Effector CD4-positive, alpha-beta T cell (primary cell): ENCODE data around the gene GAS2.

ENCODE experiments used
- DNase-seq: peaks from one replicate; pipeline ENCODE4 v3.0.0-alpha.2; 2020

The GAS2 gene

DNA sequence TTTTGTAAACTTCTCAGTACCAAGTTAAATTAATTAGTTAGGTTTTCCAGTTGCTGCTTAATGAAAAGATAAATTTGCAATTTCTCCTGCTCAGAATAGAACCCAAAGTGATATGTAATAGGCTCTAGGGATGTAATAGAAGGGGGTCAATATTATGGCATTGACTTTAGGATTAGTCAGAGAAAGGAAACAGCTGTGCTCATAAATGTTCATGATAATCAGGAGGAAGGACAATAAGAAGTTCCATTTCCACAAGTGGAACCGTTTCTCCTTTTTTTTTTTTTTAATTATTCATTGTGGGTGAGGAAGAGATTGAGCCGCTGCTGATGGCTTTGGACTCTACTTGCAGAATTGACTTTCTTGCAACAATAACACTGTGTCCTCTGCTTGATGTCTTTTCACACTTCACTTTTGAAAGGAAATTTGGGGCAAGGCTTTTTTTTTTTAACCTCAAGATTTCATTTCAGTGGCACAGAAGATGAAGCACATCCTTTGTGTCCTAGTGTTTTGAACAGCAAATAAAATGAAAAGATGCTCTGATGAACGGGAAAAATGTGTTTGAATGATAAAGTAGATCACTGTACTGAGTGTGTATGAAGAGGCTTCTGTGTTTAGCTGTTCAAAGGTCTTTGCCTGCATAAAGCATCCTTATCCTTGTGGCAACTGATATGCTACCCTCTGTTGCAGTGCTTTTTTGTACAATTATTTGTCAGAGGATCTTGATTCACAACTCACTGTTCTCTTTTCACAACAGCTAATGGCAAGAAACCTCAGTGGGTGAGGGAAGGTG, 62.4 kb downstream of the GAS2 start:
- DNase-seq = no peak

DNA sequence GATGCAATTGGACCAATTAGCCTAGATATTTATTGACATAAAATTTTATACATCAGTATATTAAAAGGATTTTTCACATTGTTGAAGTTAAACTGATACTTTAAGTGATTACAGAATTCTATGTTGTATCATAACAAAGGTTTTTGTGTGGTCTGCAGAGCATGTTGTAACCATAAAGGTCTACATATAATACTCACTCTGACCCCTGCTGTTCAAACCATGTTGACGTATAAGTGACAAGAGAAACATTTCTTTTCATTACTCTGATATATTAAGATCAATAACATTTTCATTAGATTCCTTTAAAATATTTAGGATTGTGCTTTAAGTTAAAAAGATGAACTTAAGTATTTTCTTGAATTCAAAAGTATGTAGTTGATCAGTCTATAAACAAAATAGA, 63.9 kb downstream of the GAS2 start:
- DNase-seq = no peak

DNA sequence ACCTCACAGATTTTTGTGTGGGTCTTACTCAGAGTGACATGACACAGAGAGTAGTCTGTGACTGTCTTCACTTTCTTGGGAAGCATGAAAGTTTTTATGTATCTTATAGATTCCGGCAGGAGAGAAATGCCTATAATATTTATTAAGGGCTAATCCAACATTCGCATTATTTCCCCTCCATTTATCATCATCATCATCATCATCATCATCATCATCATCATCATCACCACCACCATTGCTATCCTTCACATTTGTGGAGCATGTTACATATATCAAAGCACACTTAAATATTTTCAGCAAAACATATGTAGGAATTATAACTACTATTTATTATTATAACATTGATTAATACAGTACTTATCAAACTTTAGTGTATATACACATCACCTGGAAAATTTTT, 66.2 kb downstream of the GAS2 start:
- DNase-seq = no peak

DNA sequence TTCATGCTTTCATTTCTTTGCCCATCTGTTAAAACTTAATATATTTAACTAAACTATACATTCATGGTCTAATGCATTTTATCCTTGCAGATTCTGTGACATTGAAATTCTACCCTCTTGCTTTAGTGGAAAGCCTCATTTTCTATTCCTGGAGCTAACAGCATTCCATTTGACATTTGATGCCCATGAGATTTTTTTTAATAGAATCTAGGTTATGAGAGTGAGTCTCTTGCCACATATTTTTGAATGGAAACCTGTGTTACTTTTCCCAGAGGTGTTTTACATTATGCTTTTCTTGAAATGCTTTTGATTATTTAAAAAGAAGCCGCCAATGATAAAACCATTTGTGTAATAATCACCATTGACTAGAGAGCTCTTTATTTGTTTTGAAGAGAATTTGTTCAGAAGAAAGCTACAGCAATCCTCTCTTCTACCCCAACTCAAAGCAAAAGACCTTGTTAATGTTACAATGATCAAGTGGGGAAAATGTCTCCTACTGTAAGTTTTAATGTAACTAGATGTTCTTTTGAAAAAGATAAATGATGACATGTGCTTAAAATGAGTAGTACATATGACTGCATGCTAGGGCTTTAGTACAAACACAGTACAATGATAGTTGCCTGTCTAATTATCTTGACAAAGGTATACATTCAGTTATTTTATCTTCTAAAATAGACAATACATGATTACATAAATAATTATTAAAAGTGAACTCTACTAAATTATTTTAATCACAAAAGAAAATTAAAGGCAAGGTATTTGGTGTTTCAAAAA, 67.3 kb downstream of the GAS2 start:
- DNase-seq = no peak

DNA sequence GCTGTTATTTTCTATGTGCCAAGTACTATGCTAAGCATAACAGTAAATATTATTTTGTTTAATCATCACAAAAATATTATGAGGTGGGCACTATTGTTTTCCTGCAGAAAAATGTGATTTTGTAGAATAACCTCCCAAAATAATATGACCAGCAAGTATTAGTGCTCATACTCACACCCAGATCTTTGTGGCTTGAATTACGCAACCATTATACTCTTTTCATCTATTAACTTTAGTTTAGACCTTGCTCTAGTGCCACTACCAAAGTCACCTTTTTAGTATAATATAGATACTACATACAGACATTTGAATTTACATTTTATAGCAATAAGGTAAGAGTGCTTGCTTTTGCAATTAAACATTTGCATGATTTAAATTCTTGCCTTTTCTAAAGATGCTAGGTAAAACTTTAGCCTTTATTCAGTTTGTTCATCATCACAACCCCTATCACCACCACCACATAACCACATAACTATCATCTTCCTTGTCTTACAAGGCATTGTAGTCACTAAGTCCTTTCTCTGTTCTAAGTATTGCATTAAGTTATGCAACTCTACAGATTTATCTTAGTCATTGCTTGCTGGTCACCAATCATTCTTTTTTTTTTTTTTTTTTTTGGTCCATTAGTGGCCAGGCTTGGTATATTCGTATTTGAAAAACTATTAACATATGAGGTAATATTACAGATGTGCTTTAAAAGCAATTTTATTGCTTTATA, 68.4 kb downstream of the GAS2 start:
- DNase-seq = no peak

DNA sequence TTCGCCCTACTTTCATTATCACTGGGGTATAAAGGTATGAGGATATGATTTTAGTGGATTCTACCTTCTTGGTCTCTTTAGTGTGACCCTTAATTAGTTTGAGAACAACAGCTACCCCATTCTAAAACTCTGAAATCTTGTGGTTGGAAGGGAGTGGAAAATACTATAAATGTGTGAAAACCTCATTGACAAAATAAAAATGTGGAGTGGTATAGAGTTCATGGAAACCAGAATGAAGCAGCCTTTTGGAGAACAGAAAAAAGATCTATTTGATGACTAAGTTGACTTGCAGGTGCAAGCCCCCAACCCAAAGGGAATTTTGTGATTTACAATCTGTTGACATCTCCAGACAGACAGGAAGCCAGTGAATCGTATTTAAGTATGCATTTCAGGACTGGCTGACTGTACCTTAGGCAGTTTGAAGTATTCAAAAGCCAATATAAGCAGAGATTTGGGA, 75.8 kb downstream of the GAS2 start:
- no peak for DNase-seq

DNA sequence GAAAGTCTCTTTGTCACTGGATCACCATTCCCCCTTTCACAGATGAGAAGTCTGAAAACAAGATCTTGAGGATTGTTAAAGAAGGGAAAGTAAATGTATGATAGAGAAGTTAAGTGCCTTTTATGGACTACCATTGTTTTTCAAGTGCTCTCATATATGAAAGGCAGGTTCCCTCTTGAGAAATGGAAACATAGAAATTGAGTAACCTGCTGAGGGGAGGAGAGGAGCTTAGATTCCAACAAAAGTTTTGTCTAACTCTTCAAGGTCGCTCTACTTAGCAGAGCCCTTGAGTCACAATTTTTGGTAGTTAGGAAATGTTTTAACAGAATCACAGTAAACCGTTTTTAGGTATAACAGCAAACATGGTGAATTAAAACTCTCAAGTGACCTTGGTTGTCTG, 83.1 kb downstream of the GAS2 start:
- DNase-seq = no peak

DNA sequence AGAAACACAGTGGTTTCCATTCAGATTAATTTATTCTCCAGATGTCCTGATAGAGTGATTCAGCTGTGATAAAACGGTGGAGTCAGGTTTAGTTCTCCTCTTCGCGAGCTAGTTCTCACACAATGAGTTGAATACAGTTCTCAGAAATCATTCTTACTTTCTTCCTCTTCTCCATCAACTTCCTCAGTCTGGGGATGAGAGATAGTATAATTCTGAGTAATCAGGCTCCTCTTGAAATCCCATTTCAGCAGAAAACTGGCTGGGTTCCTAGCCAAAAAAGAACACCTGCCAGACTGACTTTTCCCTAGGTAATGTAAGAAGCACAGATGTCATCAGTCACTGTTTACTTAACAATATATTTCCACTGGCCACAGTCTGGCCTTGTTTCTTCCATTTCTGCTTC, 86.5 kb downstream of the GAS2 start:
- DNase-seq = no peak

DNA sequence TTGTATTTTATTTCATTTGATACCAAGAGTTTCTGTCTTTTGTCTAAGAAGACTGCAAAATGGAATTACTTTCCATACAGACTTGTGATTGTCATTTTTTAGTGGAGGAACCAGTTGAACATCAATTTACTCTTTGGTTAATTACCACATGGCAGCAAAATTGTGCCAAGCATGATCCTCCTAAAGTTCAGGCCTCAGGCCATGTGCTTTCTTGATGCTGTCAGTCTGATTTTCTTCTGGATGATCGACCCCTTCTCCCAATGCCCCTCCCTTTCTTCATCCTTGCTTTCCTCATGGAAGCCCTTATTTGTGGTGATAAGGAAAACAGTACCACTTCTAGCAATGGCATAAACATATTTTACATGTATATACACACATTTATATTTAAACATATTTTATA, 87.0 kb downstream of the GAS2 start:
- no peak for DNase-seq

DNA sequence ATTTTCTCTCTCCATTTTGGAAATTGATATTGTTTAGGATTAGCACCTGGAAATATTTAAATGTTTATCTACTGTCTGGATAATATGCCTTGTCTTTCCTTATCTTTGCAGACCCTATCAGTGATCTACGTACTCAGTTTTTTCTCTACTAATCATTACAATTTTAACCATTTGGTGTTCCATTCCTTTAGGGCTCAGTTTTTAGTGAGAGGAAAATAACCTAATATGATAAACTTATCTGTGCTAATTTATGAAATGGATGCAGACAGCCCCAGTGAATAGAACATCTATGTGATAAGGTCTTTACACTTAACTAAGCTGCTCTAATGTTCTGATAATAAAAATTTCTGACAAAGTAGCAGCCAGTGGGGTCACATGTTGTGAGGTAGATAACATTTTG, 94.7 kb downstream of the GAS2 start:
- no peak for DNase-seq

DNA sequence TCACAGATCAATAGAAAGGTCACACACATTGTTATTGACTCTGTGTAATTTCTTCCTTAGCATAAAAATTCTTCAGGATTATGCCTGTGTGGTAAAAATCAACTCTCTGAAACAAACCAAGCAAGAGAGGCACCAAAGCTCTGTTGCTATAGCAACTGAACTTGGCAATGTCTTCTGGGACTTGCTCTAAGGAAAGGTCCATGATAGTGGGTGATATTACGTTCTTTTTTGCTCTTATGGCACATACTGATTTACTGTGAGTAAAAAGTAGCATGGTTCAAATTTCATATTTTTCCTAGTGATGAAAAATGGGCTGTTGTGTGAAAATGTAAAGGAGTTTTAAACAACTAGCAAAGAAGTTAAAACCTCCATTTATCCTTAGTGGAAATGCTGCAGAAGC, 96.8 kb downstream of the GAS2 start:
- no peak for DNase-seq

DNA sequence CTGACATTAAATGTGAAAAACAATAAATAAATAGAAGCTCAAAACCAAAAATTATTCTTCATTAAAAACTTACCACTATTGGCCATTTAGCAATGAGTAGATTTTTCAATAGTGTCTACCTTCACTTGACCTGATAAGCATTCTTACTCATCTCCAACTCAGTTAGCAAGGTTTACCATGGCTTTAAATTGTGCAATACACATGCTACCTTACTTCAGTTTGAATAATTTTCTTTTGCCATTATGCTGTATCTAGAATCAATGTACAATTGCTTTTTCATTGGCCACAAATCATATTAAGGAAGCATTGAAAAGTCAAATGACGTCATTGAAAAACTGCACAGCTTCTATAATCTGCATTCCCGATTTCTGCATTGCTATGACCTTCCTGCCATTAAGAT, 98.3 kb downstream of the GAS2 start:
- no peak for DNase-seq

DNA sequence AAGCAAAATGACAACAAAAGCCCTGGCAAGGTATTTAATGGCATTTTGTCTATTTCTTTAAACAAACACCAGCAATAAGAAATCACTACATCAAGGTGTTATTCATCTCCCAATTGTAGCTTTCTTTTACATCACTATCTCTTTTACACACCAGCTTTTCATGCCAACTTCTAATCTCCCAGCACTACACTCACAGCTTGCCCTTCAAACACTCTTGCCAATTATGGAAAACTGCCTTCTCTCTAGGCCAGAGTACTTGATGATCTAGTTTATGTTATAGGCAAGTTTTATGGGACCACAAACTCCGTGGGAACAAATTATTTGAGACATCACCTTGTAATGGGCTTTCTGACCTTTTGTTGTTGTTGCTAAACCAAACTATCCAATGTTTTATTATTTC, 101.9 kb downstream of the GAS2 start:
- no peak for DNase-seq

DNA sequence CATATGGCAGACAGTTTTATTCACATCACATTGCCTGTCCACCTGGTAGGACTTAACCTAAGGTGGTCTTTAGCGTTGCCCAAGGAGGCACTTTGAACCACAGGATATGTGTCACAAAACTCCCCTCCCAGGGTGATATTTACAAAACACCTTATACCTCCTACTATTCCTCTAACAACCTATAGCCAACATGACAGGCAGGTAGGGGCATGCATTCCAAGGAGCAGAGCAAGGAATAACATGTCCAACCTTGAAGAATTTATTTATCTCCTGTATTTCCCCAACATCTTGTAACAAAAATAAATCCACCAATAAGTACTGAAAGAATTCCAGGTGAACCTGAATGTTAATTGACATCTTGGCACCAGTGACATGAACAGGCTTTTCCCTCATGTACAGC, 102.7 kb downstream of the GAS2 start:
- DNase-seq = no peak

DNA sequence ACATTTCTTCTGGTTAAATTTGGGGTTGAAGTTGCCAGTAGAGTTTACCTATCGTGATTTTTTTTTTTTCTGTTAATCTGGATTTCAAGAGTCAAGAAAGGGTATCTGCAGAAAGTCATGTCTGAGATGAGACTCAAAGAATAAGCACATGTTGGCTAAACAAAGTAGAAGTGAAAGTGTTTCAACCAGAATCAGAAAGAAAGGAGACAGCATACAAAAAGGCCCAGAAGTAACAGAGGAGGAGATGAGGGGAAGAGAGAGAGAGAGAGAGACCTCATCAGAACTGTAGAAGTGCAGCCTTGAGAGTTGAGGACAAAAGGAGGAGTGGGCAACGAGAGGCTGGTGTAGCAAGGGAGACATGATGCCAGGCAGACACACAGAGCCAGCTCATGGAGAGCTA, 108.3 kb downstream of the GAS2 start:
- no peak for DNase-seq

DNA sequence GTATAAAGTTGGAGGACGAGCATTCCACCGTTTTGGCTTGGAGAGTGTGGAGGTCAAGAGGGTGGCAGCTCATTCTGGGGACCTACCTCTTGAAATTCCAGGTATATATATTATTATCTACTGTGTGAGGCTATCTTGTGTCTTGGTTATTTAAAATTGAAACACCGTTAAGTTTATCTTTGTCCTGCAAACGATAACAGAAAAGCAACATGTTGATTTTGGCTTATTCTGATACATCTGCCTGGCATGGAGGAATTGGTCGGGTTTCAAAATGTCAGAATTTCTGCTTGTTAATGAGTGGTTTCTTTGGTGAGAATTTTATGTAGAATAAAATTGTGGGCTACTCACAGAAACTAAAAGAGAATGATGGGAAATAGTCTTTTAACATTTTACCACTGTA, 108.8 kb downstream of the GAS2 start:
- DNase-seq = no peak

DNA sequence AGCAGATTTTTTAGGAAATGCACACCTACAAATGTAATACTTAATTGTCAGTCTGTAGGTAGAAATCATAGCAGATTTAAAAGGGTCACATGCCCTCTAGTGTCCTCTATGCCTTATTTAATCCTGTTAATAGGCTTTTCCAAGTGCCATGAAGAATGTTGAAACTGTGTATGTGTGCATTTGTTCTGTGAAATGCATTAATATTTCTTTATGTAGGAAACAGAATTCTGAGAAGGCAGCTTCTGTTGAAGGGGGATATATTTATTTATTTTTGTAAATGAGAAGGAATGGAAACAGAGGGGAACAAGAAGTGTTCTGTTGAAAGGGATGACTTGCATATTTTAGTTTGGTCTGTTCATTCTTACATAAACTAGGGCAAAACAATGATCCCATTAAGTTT, 112.2 kb downstream of the GAS2 start:
- no peak for DNase-seq

DNA sequence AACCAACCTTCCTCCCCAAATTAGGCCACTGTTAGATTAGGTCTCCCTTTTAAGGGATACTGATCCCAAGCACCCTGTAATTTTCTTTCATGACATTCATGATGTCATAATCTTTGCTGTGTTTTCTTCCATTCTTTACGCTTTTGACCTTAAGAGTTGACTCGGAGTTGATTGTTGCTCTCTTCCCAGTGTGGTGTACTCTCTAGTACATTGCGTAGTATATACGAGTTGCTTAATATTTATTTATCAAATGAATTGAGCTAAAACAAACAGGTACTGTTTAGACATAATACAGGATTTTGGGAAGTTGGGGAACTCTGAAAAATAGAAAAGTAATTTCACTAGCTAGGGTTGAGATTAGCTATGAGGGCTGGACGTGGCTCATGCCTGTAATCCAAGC, 113.4 kb downstream of the GAS2 start:
- no peak for DNase-seq

DNA sequence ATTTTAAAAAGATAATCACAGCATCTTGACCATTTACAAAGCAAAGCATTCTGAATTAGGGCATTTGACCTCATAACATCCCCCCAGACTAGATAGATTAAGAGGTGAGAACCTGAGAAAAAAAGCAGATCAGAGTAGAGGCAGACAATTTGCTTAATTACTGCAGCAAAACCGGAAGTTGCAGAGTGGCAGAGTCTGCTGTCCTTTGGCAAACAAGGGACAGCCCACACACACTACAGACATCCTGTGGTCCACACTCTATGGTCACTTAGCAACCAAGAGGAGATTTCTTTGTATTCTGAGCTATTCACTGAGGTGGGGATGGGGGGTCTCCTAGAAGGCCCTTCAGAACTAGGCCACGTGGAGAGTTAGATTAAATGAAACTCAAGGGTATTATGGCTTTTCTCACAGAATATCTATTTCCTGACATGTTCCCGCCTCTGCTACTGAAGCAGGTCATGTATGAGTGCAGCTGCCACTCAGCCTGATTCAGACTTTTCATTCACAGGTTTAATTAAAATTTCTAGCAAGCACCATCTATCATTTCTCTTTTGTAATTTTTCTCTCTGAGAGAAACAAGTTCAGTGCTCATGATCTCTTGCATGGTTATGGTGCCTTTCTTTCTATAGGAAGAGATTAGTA, 114.7 kb downstream of the GAS2 start:
- DNase-seq = no peak

DNA sequence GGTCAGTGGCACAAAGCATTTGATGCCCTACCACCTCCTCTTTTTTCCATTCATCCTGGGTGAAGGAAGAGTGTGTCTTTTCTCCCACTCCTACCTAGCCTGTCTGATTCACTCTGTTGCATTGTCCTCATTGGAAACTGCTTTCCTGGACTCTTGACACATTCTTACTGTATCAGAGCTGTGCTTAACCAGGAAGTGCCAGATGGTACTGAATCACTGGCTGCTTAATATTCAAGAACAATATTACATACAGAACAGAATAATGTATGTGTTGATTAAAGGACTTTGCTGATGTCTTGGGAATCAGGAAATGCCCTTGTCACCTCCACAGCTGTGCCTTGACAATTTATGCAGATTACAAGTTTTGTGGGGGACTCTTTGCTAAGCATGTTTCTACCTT, 118.8 kb downstream of the GAS2 start:
- DNase-seq = no peak

DNA sequence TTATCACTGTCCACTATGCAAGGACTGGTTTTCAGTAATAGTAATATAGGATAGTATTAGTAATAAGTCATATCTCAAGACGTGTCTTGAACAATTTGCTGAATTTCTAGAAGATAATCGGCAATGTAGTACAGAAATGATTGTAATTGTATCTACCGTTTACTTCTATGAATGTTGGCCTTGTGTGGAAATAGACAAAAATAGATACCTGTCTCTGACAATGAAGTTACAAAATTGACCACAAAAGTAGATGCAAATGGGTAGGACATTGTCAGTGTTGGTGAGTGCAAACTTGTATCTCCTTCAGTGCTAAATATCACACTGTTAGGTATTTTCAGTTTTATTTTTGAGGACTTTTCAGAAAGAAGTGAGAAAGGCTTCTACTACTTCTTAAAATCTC, 120.1 kb downstream of the GAS2 start:
- DNase-seq = no peak

DNA sequence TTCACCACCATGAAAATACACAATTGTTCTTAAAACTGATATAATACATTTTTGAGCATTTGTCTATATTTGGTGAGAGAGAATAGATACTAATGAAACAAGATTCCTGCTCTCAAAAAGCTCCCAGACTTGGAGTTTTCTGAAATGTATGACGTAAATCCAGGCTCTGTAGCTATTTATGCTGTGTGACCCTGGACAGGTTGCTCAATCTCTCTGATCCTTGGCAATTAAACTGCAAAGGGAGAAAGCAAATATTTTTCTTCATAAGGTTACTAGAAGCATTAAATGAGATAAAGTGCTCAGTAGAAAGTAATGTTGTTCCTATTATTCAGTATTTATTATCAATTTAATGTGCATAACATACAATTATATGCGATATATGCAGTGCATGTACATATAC, 120.6 kb downstream of the GAS2 start:
- DNase-seq = no peak

DNA sequence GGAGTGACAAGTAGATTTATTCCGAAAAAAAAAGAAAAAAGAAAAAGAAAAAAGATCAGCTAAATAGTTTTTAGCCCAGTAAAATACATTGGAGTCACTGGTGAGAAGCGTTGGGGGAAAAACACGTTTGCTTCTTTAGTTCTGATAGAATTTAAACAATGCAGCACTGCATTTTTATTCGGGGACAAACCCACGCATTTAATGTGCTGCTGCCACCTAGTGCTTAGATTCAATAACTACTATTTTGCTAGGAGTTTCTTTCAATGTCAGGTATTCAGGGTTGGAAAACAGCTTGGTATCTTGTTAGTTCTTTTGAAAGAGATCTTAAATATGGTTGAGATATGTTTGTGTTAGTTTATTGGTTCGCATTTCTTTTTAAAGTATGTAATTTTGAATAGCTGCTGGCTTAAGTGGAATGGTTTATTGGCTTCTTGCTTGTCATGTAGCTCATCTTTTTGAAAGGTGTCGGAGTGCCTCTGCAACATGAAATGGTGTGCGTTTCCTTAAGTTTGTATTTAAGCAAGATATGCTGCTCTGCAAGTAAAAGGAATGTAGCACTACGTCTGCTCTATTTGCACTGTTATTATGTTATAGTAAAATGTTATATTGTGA, 121.2 kb downstream of the GAS2 start:
- peak; percentile 12 for DNase-seq
